Neural cell (in vitro differentiated cells): Measurements from ENCODE around the gene CDH8.
A peak's percentile ranks its signal among the peaks of the same experiment; 100 is the strongest.

ENCODE experiments used
- CTCF ChIP-seq: fragments of 450-650 bp; IDR thresholded peaks from 2 replicates; pipeline ENCODE4 v1.5.1; 2014; ENCODE audit warnings: antibody characterized with exemption, mild to moderate bottlenecking, moderate library complexity; ENCODE audit not compliant: poor library complexity, severe bottlenecking
- EP300 ChIP-seq: fragments of 450-650 bp; conservative IDR thresholded peaks from 2 replicates; pipeline ENCODE4 v1.6.1; 2014; ENCODE audit warnings: antibody characterized with exemption, mild to moderate bottlenecking, moderate library complexity; ENCODE audit not compliant: poor library complexity, severe bottlenecking
- EZH2 ChIP-seq: fragments of 200-600, 300-800 bp; shearing (Covaris generic), sonication (generic); IDR thresholded peaks from 2 replicates; pipeline ENCODE4 v1.6.1; 2014; ENCODE audit warnings: antibody characterized with exemption, low read length, borderline replicate concordance, mild to moderate bottlenecking; ENCODE audit not compliant: insufficient read depth, poor library complexity, severe bottlenecking
- POLR2AphosphoS5 ChIP-seq: IDR thresholded peaks from 2 replicates; pipeline ENCODE4 v1.6.1; 2012
- RAD21 ChIP-seq: fragments of 450-650 bp; conservative IDR thresholded peaks from 2 replicates; pipeline ENCODE4 v1.6.1; 2014; ENCODE audit warnings: antibody characterized with exemption, mild to moderate bottlenecking, moderate library complexity

GRCh38 chr16:61968242-61969076, 67.8 kb downstream of the CDH8 start:
- TF ChIP-seq EZH2 (no peak), CTCF (no peak), EP300 (peak; percentile 42), POLR2AphosphoS5 (peak; percentile 41), RAD21 (no peak)
